Hepatic stellate cell (primary cell): ENCODE results near the gene KDM4B.

Source experiments
- DNase-seq: peaks from one replicate; pipeline ENCODE4 v3.0.0; 2011; ENCODE audit warnings: low spot score

The KDM4B gene

GRCh38 chr19:5122671-5123409 lies 153.9 kb downstream of the KDM4B start:
- no peak for DNase-seq

- DNase-seq: no peak
These were observed 154.7 kb downstream of the KDM4B start for GRCh38 chr19:5123646-5124045.

GRCh38 chr19:5124111-5124855 lies 155.4 kb downstream of the KDM4B start:
- no peak for DNase-seq

GRCh38 chr19:5125376-5125775 lies 156.5 kb downstream of the KDM4B start:
- DNase-seq: no peak

- DNase-seq: peak; percentile 62
These were observed 157.0 kb downstream of the KDM4B start for GRCh38 chr19:5125797-5126497.

GRCh38 chr19:5126498-5127223 lies 157.7 kb downstream of the KDM4B start:
- no peak for DNase-seq

GRCh38 chr19:5127717-5128116 lies 158.8 kb downstream of the KDM4B start:
- DNase-seq: no peak

GRCh38 chr19:5128251-5128935 lies 159.5 kb downstream of the KDM4B start:
- peak; percentile 89 for DNase-seq

- DNase-seq: no peak
These were observed 160.1 kb downstream of the KDM4B start for GRCh38 chr19:5128936-5129389.

GRCh38 chr19:5129691-5130090 lies 160.8 kb downstream of the KDM4B start:
- no peak for DNase-seq

- DNase-seq: no peak
These were observed 161.6 kb downstream of the KDM4B start for GRCh38 chr19:5130371-5131030.

- no peak for DNase-seq
These were observed 162.2 kb downstream of the KDM4B start for GRCh38 chr19:5131031-5131505.

GRCh38 chr19:5131506-5132205 lies 162.7 kb downstream of the KDM4B start:
- DNase-seq: no peak

- DNase-seq: no peak
These were observed 163.3 kb downstream of the KDM4B start for GRCh38 chr19:5132206-5132560.

- DNase-seq: no peak
These were observed 164.1 kb downstream of the KDM4B start for GRCh38 chr19:5132698-5133651.

GRCh38 chr19:5133986-5134595 lies 165.2 kb downstream of the KDM4B start:
- no peak for DNase-seq

GRCh38 chr19:5134691-5135090 lies 165.8 kb downstream of the KDM4B start:
- DNase-seq: no peak

GRCh38 chr19:5136073-5136855 lies 167.4 kb downstream of the KDM4B start:
- no peak for DNase-seq
